Adipose tissue (tissue), 3 donors: ENCODE results near the gene CIPC. TPM values are rescaled to one million over a fixed set of nuclear protein-coding genes. Genes with fewer than 3 reads are reported as not detected.

ENCODE experiments used
- H3K27ac ChIP-seq: one replicate; pipeline ENCODE4 v1.5.1; 2013; ENCODE audit warnings: low read depth, low read length
- WGBS, 3 donors: extraction: QIAGEN DNeasy Blood & Tissue Kit; methylation state at CpG; one replicate each; pipeline ENCODE4 v1.1.7; 2013; 5-methylcytosine and 5-hydroxymethylcytosine counted together
- polyA plus RNA-seq, 3 donors: library from polyadenylated mRNA; stranded (reverse); fragments of 200-250 nt; gene quantifications; one replicate each; pipeline ENCODE4 v1.2.3, GENCODE V29; 2013
- donor health status: healthy with polysubstance abuse.
- donor health status: Bipolar disorder and iron deficiency.
- donor health status: healthy.

The CIPC gene
- polyA plus RNA-seq = 1 to 10 TPM; 5.1 to 8.0 (median 7.7) TPM

DNA sequence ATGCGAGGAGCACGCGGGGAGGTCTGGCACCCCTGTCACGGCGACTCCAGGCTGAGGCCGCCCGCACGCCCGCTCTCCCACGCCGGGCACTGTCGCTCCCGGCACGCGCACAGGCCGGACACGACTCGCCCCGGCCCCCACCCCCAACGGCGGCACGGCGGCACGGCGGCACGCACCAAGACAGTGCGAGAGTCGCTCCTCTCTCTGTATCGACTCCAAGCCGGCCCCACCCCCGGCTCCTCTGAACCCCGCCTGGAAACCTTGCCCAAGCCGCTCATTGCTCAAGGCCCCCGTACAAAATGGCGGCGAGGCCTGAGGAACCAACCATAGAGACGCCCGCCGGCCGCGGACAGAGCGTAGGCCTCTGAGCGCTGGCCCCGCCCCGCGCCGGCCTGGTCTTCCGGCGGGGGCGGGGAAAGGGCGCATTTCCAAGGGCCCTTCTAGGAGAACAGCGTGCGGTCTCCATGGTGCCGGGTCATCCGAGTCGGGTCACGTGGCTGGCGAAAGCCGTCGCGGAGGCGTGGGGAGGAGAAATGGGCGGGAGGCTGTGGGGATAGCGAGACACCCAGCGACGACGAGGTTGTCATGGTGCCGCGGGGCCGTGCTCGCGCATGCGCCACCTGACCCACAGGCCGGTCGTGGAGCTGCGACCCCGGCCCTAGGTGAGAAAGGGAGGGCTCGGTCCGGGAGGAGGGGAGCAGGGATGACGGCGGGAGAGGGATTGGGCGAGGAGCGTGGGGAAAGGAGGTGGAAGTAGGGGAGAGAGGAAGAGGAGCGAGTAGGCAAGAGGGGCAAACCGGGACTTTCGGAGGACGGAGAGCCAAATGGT lies at the start of gene CIPC:
Gene CIPC (plus strand): TSS at position 559 of the 829 bp plus-strand sequence. CDS start 7,451 bp downstream, outside the sequence.
- WGBS, 3 donors = 0% methylated on average over 77 to 87 of the region's 87 CpGs

GRCh38 chr14:77051116-77051515 lies 46.9 kb upstream of the CIPC start:
- H3K27ac ChIP-seq = no peak overlapping the region
- 24 to 44% (median 25%) methylated on average over 11 of the region's 11 CpGs for WGBS, 3 donors

More for the DNA sequence above, at the start of gene CIPC:
- peak within 1 kb of the TSS; percentile 90 for H3K27ac ChIP-seq

GRCh38 chr14:77052281-77053044 lies 45.6 kb upstream of the CIPC start:
- H3K27ac ChIP-seq = no peak overlapping the region
- WGBS, 3 donors = 90 to 91% (median 90%) methylated on average over 8 of the region's 8 CpGs

DNA sequence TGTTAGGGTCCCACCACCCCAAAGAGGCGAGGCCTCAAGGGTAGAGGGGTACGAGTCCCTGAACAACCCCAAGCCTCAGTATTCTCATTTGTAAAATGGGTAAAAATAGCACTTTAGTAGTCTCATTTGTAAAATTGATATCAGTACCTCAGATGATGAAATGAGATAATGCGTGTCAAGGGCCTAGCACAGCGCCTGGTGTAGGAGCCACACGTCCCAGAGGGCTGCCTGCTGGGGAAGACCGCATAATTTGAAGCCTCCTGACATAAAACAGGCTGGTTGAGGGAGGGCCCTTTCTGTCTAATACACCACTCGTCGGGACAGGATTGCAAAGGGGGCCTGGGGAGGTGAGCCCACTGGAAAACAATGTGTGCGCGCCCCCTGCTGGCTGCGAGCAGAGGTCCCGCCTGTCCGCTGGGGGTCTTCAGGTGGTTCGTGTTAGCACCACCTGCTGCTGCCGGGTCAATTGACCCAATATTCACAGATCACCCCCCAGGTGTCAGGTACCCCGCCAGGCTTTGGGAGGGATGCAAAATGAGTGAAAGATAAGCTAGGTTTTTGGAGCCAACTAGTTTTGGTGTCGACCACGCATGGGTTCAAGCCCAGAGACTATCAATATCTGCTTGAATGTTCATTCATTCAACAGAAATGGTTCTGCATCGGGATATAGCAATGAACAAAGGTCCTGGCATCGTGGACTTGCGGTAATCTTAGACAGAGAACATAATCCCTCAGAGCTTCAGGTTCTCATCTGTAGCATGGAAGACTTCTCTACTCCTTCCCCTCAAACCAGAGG lies 44.8 kb upstream of the CIPC start:
- WGBS, 3 donors = 35 to 47% (median 40%) methylated on average over 21 of the region's 21 CpGs
- H3K27ac ChIP-seq = no peak overlapping the region

GRCh38 chr14:77055306-77055705 lies 42.8 kb upstream of the CIPC start:
- WGBS, 3 donors = 63 to 76% (median 64%) methylated on average over 5 of the region's 5 CpGs
- H3K27ac ChIP-seq = no peak overlapping the region

DNA sequence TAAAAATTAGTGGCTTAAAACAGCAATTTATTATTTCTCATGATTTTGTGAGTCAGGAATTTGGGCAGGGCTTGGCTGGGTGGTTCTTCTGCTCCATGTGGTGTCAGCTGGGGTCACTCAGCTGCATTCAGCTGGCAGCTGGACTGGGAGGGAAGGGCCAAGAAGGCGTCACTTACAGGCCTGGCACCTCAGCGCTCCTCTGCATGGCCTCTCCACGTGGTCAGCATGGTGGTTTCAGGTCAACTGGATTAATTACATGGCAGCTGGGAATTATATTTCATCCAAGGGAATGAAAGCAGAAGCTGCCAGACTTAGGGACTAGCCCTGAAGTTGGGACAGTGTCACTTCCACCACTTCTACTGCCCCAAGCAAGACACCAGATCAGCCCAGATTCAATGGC lies 42.1 kb upstream of the CIPC start:
- WGBS, 3 donors = 85 to 90% (median 88%) methylated on average over 3 of the region's 3 CpGs
- H3K27ac ChIP-seq = no peak overlapping the region

DNA sequence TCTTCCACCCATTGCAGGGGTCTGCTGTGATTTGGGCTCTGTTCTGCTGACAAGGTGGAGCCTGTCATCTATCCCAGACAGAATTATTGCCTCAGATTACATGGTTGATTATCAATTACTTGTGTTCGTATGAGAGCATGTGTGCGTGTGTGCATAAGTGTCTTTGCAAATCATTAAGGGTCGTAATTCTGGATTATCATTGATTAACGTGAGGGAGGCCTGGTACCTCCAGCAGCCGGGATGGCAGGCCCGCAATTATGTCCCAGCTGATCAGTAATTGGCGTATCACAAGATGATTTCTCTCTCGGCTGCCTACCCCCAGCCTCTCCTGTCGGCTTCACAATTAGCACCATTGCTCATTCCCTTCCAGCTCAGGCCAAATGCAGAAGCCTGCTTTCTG lies 39.9 kb upstream of the CIPC start:
- WGBS, 3 donors = 90 to 97% (median 90%) methylated on average over 9 of the region's 9 CpGs

GRCh38 chr14:77058785-77059184 lies 39.3 kb upstream of the CIPC start:
- WGBS, 3 donors = 65 to 89% (median 80%) methylated on average over 9 of the region's 9 CpGs
- no peak overlapping the region for H3K27ac ChIP-seq

More for the DNA sequence above, 39.9 kb upstream of the CIPC start:
- H3K27ac ChIP-seq = no peak overlapping the region

DNA sequence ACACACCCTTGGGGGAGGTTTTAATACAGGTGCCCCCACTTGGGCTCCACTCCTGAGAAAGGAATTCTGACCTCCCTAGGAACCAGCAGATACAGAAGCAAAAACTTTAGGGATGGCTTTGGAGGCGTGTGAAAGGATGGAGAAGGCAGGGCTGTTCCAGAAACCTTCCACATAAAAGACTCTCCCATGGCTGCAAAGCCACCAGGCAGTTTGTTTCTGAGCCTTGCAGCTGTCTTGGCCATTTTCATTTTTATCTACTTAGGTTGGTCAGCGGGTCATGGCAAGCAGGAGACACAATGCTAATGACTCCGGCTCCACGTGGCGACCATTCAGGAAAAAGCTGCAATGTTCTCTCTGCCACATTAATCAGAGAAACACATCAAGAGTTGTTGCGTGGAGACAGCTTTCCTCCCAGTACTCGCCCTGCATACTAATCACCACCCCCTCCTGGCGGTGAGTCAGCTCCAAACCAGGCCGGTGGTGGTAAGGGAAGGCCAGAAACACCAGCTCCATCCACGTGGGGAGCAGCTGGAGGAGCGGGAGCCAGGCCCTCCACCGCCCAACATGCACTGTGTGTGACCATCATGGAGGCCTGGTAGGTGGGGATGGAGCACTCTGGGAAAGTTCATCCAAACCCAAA lies 38.7 kb upstream of the CIPC start:
- WGBS, 3 donors = 48 to 65% (median 52%) methylated on average over 12 of the region's 12 CpGs
- H3K27ac ChIP-seq = no peak overlapping the region

- 92 to 95% (median 92%) methylated on average over 12 of the region's 12 CpGs for WGBS, 3 donors
- H3K27ac ChIP-seq = no peak overlapping the region
These were observed 36.3 kb upstream of the CIPC start for GRCh38 chr14:77061630-77062257.

- no peak overlapping the region for H3K27ac ChIP-seq
- 70 to 84% (median 78%) methylated on average over 3 of the region's 3 CpGs for WGBS, 3 donors
These were observed 35.8 kb upstream of the CIPC start for GRCh38 chr14:77062261-77062660.

DNA sequence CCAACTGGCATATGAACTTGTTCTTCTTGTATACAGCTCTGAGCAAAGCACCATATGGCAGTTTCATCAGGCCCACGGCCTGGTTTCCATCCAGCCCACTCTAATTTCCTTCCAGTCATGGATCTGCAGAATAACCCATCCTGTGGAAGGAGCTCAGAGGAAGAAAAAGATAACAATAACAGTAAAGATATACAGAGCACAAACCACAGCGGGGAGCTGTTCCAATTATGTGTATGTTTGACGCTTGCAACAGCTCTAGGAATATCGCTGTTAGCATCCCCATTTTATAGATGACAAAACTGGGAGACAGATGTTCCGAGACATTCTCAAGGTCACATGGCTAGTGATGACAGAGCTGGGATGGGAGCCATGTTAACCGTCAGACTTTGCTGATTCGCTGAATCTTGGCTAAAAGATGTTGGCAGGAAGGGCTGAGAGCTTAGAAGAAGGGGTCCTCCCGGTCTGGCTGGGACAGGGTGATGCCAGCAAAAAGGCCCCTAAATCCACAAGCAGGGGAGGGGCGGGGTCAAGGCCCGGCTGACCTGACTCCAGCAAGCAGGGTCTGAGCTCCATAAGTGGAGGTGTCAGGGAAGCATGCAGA lies 34.4 kb upstream of the CIPC start:
- H3K27ac ChIP-seq = no peak overlapping the region
- 68 to 79% (median 73%) methylated on average over 10 of the region's 10 CpGs for WGBS, 3 donors

- H3K27ac ChIP-seq = no peak overlapping the region
- 77 to 86% (median 86%) methylated on average over 8 of the region's 8 CpGs for WGBS, 3 donors
These were observed 33.4 kb upstream of the CIPC start for GRCh38 chr14:77064521-77065178.

- WGBS, 3 donors = 72 to 79% (median 77%) methylated on average over 6 of the region's 6 CpGs
- no peak overlapping the region for H3K27ac ChIP-seq
These were observed 32.0 kb upstream of the CIPC start for GRCh38 chr14:77065851-77066577.

- H3K27ac ChIP-seq = no peak overlapping the region
- WGBS, 3 donors = 50 to 73% (median 64%) methylated on average over 10 of the region's 10 CpGs
These were observed 31.4 kb upstream of the CIPC start for GRCh38 chr14:77066578-77067172.
